ENCODE measurements around the gene PSME2.
"Not testable (repeated sequence)": the region's sequence is repeated elsewhere in the genome, so short reads cannot be mapped to it uniquely, and the experiment has no call there.

The PSME2 gene

GRCh38 chr14:24114532-24115421 is 31.6 kb downstream of the PSME2 start, which contains the start of the genes DCAF11 and NRL:
Gene DCAF11, plus strand, starts transcription at chr14:24114777. Its CDS starts 818 bp downstream, at chr14:24115595.
Gene NRL, minus strand, starts transcription at chr14:24114949. Its CDS starts 32,101 bp downstream, at chr14:24082848.
- DNase-seq (ENCODE audit: low read depth): peak; percentile 95

DNA sequence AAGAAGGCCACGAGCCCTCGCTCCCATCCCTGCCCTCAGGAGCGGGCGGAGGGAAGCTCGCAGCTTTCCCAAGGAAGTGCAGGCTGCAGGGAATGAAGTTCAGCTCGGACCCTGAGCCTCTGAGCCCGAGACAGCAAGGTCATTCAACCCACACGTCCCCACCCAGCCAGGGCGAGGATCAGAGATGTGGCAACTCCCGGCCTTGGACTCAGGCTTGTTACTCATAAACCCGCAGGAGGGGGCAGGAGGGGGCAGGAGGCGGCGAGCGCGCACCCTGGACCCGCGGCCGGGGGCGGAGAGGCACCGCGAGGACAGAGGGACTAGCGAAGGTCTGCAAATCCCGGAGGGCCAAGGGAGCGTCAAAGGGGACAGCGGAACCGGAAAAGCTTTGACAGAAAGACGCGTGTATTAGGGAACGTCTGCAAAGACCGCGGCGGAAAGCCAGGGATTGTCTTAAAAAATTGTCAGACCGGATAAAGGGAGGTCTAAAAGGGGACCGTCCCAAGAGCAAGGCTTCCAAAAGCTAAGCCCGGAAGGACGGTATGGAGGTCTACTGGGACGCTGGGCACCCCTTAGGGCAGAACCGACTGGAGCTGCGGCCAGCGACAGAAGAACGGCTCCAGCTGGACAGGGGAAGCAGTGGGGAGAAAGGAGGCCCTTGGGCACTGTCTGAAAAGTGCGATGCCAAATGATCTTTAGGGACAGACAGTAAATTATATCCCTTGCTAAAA is 32.4 kb downstream of the PSME2 start:
- DNase-seq (ENCODE audit: low read depth): peak; percentile 73

DNA sequence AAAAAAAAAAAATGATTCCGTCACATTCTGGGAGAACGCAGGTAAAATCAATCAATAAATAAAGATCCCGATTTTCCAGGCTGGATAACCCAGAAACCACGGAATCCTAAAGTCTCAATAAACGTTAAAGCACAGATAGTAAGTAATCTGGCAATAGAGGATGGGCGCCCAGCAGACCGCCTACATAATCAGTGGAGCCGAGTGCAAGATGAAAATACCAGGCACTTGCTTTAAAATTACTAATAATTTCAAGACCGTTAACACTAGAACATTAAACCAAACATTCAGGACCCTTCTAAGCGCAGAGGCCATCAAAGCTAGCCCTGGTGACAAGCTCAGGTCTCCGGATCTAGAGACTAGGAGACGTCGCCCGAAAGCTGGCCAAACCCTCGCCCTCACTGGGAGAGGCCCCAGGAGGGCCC is 33.0 kb downstream of the PSME2 start:
- no peak for DNase-seq (ENCODE audit: low read depth)

GRCh38 chr14:24110523-24110922 is 35.9 kb downstream of the PSME2 start:
- DNase-seq (ENCODE audit: low read depth): no peak

DNA sequence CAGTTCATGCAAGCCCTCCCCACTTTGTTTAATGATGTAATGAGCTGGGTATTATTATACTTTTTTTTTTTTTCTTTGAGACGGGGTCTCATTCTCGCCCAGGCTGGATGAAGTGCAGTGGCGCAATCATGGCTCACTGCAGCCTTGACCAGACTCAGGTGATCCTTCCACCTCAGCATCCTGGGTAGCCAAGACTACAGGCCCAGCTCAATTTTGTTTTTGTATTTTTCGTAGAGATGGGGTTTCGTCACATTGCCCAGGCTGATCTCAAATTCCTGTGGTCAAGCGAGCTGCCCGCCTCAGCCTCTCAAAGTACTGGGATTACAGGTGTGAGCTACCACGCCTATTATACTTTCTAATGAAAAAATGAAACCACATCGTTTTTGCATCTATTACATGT is 36.4 kb downstream of the PSME2 start:
- no peak for DNase-seq (ENCODE audit: low read depth)

DNA sequence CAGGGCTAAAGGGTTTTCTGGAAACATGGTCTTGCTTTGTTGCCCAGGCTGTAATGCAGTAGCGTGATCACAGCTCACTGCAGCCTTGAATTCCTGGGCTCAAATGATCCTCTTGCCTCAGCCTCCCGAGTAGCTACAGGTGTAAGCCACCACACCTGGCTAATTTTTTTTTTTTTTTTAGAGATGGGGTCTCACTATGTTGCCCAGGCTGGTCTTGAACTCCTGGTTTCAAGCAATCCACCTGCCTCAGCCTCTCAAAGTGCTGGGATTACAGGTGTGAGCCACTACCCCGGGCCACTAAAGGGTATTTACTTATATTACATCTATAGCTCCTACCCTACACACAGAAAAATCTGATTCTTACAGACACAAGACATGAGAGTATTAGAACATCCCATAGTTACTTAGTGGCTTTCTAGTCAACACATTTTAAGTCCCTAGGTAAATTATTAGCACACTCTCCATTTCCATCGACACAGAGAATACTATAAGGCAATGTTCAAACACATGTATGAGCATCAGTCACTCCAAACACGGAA is 38.0 kb downstream of the PSME2 start:
- no peak for DNase-seq (ENCODE audit: low read depth)

DNA sequence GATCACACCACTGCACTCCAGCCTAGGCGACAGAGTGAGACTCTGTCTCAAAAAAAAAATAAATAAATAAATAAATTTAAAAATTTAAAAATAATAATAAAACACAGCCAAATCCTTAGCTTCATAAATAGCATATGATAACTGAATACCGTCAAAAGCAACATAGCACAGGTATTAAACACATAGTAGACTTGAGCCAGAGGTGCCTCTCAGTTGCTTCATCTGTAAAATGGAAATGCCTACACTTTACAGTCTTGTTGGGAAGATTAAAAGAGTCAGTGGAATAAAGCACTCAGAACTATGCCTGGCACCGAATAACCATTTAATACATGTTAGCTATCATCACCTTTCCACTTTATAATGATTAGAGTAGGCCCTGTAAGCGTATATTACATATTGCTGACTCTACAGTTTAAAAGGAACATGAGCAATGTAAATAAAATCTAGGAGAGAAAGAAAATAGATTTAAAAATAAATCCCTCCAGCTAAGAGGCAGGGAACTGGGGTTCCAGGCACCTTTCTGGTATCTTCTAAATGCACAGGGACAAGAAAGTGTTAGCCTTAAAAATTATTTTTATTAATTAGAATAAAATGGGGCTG is 39.6 kb downstream of the PSME2 start:
- no peak for DNase-seq (ENCODE audit: low read depth)

- not testable (repeated sequence) for DNase-seq (ENCODE audit: low read depth)
Measured at GRCh38 chr14:24105609-24106239, 40.7 kb downstream of the PSME2 start.

- no peak for DNase-seq (ENCODE audit: low read depth)
Measured at GRCh38 chr14:24103451-24103850, 43.0 kb downstream of the PSME2 start.

- no peak for DNase-seq (ENCODE audit: low read depth)
Measured at GRCh38 chr14:24102357-24103048, 43.9 kb downstream of the PSME2 start.

DNA sequence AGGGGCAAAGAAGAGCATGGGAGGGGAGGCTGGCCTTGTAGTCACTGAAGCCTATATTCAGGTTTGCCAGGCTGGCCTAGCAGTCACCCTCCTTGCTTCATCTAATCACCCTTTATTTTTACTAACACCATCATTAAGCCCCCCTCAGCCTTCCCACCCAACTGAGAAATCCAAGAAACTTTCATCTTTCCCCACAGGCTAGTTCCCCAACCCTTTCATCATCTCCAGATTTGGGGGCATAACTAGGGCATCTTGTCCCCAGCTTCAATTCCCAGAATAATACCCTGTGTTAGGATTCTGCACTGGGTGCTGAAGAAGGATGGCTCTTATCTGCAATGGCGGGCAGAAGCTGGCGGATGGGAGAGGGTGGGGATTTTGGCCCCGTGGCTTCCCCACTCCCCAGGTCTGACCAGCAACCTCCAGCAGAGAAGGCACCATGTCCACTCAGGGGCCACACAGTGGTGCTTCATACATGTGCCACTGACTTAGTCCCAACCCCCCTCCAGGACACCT is 45.4 kb downstream of the PSME2 start:
- DNase-seq (ENCODE audit: low read depth): no peak

DNA sequence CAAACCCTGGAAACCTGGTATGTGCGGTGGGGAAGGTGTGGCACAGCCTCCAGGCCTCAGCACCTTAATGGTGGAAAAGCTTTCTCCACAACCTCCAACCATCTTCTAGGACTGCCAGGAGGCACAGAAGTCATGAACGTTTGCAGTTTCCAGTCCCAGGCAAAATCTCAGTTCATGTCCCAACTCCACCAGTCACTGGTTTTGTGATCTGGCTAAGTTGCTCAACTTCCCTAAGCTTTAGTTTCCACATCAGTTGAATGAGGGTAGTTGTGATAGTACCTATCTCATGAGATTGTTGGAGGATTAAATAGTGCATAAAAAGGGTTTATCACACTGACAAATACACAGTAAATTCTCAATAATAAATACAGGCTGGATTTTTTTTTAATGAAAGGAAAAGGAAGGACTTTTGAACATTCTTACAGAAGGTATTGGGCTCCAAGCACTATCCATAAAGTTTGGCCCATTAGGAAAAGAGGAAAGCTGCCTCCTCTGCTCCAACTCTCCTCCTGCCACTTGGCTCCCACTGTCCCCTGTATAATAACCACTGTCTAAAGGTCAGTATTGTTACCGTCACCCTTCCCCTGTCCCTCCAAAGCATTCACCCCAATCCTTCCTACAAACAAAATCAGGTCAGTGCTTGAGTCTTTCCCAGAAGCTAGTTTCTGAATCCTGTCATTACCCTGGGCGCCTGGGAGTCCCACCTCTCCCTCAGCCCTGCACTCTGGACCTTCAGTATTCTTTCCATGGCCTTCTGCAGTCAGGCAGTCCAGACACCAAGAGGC is 46.0 kb downstream of the PSME2 start:
- DNase-seq (ENCODE audit: low read depth): no peak

DNA sequence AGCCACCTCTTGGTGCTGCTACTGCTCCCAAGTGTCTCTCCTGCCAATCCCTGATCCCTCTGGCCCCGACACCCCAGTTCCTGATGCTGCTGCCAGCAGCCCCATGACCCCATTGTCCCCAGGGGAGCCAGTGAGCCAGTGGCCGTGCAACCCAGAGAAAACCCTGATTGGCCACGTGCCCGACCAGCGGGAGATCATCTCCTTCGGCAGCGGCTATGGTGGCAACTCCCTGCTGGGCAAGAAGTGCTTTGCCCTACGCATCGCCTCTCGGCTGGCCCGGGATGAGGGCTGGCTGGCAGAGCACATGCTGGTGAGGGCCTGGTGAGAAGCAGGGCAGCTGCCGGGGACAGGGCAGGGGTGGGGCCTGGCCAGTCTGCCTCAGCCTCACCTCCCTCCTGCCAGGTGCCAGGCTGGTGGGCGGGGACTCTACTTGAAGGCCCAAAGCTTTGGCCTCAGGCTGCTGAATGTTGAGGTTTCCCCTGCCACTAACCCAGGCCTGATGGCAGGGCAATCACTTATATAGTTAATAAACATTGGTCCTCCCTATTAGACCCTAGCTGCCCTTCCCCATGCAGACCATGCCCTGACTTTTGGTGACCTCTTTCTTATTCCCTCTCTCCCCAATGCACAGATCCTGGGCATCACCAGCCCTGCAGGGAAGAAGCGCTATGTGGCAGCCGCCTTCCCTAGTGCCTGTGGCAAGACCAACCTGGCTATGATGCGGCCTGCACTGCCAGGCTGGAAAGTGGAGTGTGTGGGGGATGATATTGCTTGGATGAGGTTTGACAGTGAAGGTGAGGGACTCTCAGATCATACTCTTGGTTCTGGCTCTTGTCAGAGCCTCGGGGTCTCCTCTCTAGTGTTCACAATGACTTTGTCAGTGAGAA is 47.2 kb downstream of the PSME2 start:
- DNase-seq (ENCODE audit: low read depth): no peak

DNA sequence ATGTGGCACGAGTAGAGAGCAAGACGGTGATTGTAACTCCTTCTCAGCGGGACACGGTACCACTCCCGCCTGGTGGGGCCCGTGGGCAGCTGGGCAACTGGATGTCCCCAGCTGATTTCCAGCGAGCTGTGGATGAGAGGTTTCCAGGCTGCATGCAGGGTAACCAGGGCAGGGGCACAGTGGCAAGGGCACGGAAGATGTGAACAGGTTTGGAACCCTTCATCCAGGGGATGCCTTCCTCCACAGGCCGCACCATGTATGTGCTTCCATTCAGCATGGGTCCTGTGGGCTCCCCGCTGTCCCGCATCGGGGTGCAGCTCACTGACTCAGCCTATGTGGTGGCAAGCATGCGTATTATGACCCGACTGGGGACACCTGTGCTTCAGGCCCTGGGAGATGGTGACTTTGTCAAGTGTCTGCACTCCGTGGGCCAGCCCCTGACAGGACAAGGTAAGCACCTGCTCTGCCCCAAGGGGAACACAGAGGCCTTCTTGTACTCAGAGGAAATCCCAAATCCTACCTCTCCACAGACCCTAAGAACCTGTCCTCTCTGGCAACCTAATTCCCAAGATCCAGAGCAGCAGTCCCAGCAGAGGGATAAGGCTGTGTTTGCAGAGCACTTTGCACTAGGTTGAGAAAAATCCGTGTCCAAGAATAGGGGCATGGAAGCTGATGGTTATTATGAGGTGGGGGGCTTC is 48.0 kb downstream of the PSME2 start:
- no peak for DNase-seq (ENCODE audit: low read depth)

DNA sequence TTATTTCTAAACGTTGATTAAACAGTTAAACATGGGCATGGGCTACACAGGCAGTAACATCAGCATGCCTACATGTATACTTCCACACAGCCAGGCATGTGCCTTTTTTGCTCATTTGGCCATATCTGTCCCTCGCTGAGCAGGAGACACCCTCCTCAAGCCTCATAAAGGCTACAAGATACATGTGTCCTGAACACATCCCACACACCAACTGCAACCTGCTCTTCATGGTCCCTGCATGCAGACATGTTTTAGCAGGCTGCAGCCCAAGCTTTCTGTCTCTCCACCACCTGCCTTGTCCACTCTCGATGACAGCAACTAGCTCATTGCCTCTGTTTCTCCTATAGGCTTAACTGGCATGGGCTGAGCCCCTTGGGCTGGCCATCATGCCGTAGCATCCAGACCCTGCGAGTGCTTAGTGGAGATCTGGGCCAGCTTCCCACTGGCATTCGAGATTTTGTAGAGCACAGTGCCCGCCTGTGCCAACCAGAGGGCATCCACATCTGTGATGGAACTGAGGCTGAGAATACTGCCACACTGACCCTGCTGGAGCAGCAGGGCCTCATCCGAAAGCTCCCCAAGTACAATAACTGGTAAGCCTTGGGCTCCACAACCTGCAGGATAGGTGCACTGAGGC is 49.7 kb downstream of the PSME2 start:
- DNase-seq (ENCODE audit: low read depth): no peak

- peak; percentile 57 for DNase-seq (ENCODE audit: low read depth)
Measured at GRCh38 chr14:24095271-24096068, 50.9 kb downstream of the PSME2 start.

- no peak for DNase-seq (ENCODE audit: low read depth)
Measured at GRCh38 chr14:24094841-24095270, 51.6 kb downstream of the PSME2 start.
